HepG2 (cell line): ENCODE measurements around the gene MINAR2. TPM values are rescaled to one million over a fixed set of nuclear protein-coding genes. Genes with fewer than 3 reads are reported as not detected.

ENCODE experiments used
- ATAC-seq: fragments of 200-7000 bp; cut with Tn5 transposase; 3 replicates; pipeline ENCODE4 v1.9.1; 2020; ENCODE audit warnings: mild to moderate bottlenecking, moderate library complexity
- BruUV-seq: library from RNA; stranded (reverse); fragments of 400-500 nt; replicated peaks from 2 replicates; lab custom pipeline; 2021; lab: Mats Ljungman, UMichigan
- CTCF ChIA-PET: fragments of 300-600 bp; formaldehyde crosslinking; extraction: SDS; loops from one replicate; lab custom pipeline; 2021; ENCODE audit warnings: low total read pairs, inconsistent platforms, low intra/inter-chr PET ratio; lab: Yijun Ruan, JAX
- POLR2A ChIA-PET: fragments of 350-600 bp; sonication (Branson Sonifier 250); formaldehyde crosslinking; loops from one replicate; lab custom pipeline; 2020; ENCODE audit warnings: antibody characterized with exemption, inconsistent platforms; lab: Yijun Ruan, JAX
- DNase-seq: peaks from one replicate; pipeline ENCODE4 v3.0.0-alpha.2; 2015; ENCODE audit warnings: low spot score
- FAIRE-seq: peaks from 3 replicates; lab custom pipeline; 2011; peaks lifted over from hg19 to GRCh38; lab: Jason Lieb, UNC
- H2AFZ ChIP-seq: one replicate; pipeline ENCODE4 v1.6.1; 2011; ENCODE audit warnings: low read length, inconsistent platforms
- H3K27ac ChIP-seq: fragments of 300-600 bp; 3 replicates; pipeline ENCODE4 v1.8.0; 2011; ENCODE audit warnings: mixed run types, mild to moderate bottlenecking, mixed read lengths, low read length, inconsistent platforms; ENCODE audit not compliant: insufficient read depth; ENCODE audit errors: extremely low read length
- H3K27me3 ChIP-seq, 2 experiments: fragments of 200-600 bp in 1 of 2; 2 replicates in 1 of 2; 3 replicates in 1 of 2; pipeline versions ENCODE4 v1.6.0 to v1.8.0; 2011; ENCODE audit warnings: low read length in 2 of 2, mild to moderate bottlenecking in 2 of 2, moderate library complexity in 2 of 2, inconsistent platforms in 1 of 2; ENCODE audit not compliant: insufficient read depth in 2 of 2, control insufficient read depth in 1 of 2
- H3K36me3 ChIP-seq, 2 experiments: fragments of 200-600 bp in 1 of 2; replicated peaks in 1 of 2; 2 replicates in 1 of 2; 3 replicates in 1 of 2; pipeline versions ENCODE4 v1.5.1 to v1.8.0; 2011; ENCODE audit warnings: low read length in 2 of 2, inconsistent platforms in 1 of 2; ENCODE audit not compliant: insufficient read depth in 2 of 2, control insufficient read depth in 1 of 2
- H3K4me1 ChIP-seq: 2 replicates; pipeline ENCODE4 v1.5.1; 2012; ENCODE audit warnings: low read length, inconsistent platforms; ENCODE audit not compliant: insufficient read depth
- H3K4me2 ChIP-seq: 2 replicates; pipeline ENCODE4 v1.6.0; 2011; ENCODE audit warnings: low read depth, low read length, inconsistent platforms
- H3K4me3 ChIP-seq, 3 experiments: fragments of 200-600 bp in 1 of 3; sonication (generic), shearing (Covaris generic) in 1 of 3; replicated peaks in 1 of 3; 2 replicates each; pipeline ENCODE4 v1.5.1; 2011 to 2016; ENCODE audit warnings: low read length in 3 of 3, inconsistent platforms in 2 of 3, low read depth in 2 of 3, mild to moderate bottlenecking in 2 of 3, control low read depth in 1 of 3, mixed read lengths in 1 of 3; ENCODE audit not compliant: insufficient read depth in 1 of 3
- H3K79me2 ChIP-seq: one replicate; pipeline ENCODE4 v1.6.1; 2011; ENCODE audit warnings: low read length, inconsistent platforms; ENCODE audit not compliant: insufficient read depth
- H3K9ac ChIP-seq: 2 replicates; pipeline ENCODE4 v1.6.0; 2011; ENCODE audit warnings: mild to moderate bottlenecking, low read depth, low read length, inconsistent platforms; ENCODE audit not compliant: insufficient read depth
- H3K9me3 ChIP-seq: 2 replicates; pipeline ENCODE4 v1.5.1; 2012; ENCODE audit warnings: mild to moderate bottlenecking, low read length
- H4K20me1 ChIP-seq: 2 replicates; pipeline ENCODE4 v1.6.0; 2011; ENCODE audit warnings: inconsistent platforms, mild to moderate bottlenecking, low read length, moderate library complexity; ENCODE audit not compliant: insufficient read depth
- ATF1 ChIP-seq: IDR thresholded peaks from 2 replicates; pipeline ENCODE4 v1.6.1; 2016; ENCODE audit warnings: mild to moderate bottlenecking, control low read depth
- EHMT2 ChIP-seq: fragments of 200-600 bp; sonication (generic); IDR thresholded peaks from 2 replicates; pipeline ENCODE4 v1.7.0; 2017; ENCODE audit warnings: antibody characterized with exemption, low read depth, low read length, borderline replicate concordance
- FOXK1 ChIP-seq: sonication (generic); formaldehyde crosslinking; IDR thresholded peaks from 2 replicates; pipeline ENCODE4 v1.4.0; 2020; ENCODE audit warnings: low read depth, missing genetic modification reagents, borderline replicate concordance
- GATAD2A ChIP-seq: IDR thresholded peaks from 2 replicates; pipeline ENCODE4 v1.6.1; 2016
- GFI1 ChIP-seq: sonication (generic); formaldehyde crosslinking; IDR thresholded peaks from 2 replicates; pipeline ENCODE4 v1.5.0; 2020; ENCODE audit warnings: missing genetic modification reagents, mild to moderate bottlenecking, borderline replicate concordance
- KAT2B ChIP-seq: fragments of 150-350 bp; IDR thresholded peaks from 2 replicates; pipeline ENCODE4 v1.6.1; 2014; ENCODE audit warnings: low read depth, low read length, borderline replicate concordance
- TAF1 ChIP-seq: sonication (generic); formaldehyde crosslinking; IDR thresholded peaks from 2 replicates; pipeline ENCODE4 v1.4.0; 2020; ENCODE audit warnings: missing genetic modification reagents
- U2AF1 ChIP-seq: fragments of 200-400 bp; formaldehyde crosslinking; optimal IDR thresholded peaks from 2 replicates; pipeline ENCODE3; 2017; ENCODE audit warnings: mild to moderate bottlenecking, low read depth, low read length
- ZMYM4 ChIP-seq: sonication (generic); formaldehyde crosslinking; IDR thresholded peaks from 2 replicates; pipeline ENCODE4 v1.8.1; 2023; ENCODE audit warnings: mild to moderate bottlenecking, missing genetic modification reagents
- ZNF383 ChIP-seq: sonication (generic); formaldehyde crosslinking; IDR thresholded peaks from 2 replicates; pipeline ENCODE4 v1.4.0; 2020; ENCODE audit warnings: missing genetic modification reagents, mild to moderate bottlenecking, borderline replicate concordance
- ZNF407 ChIP-seq: sonication (generic); formaldehyde crosslinking; IDR thresholded peaks from one replicate; pipeline ENCODE4 v1.5.1; 2020; ENCODE audit warnings: mild to moderate bottlenecking, missing genetic modification reagents; ENCODE audit errors: not compliant biosample characterization
- ZNF83 ChIP-seq: sonication (generic); formaldehyde crosslinking; IDR thresholded peaks from 2 replicates; pipeline ENCODE4 v1.4.0; 2020; ENCODE audit warnings: missing genetic modification reagents, mild to moderate bottlenecking, borderline replicate concordance
- WGBS: methylation state at CpG from one replicate; pipeline ENCODE4 v1.1.6; 2017; ENCODE audit warnings: low lambda C conversion rate; 5-methylcytosine and 5-hydroxymethylcytosine counted together
- in situ Hi-C: cut with HindIII; loops from 2 replicates; pipeline ENCODE4 v1.10.0; 2017; ENCODE audit warnings: low pct_unique_long_range_greater_than_20kb; ENCODE audit not compliant: extremely low pct_ligation_motif_present
- intact Hi-C: fragments of 100-400 bp; cut with micrococcal nuclease; formaldehyde crosslinking; loops from one replicate; pipeline ENCODE4 v1.10.0; 2022; ENCODE audit not compliant: unreplicated experiment
- polyA plus RNA-seq, 8 experiments: library from polyadenylated mRNA; depleted of rRNA in 3 of 8; stranded (reverse) in 7 of 8; unstranded in 1 of 8; fragments of >200 nt; fragmentation: Illumina TruSeq in 4 of 8; extraction: Trizol in 4 of 8; gene quantifications; 2 replicates each; pipeline versions ENCODE4 v1.2.1 to v1.2.3, GENCODE V29; 2011 to 2016; ENCODE audit warnings: low read depth in 4 of 8, missing spikeins in 1 of 8, mixed read lengths in 1 of 8; ENCODE audit not compliant: insufficient read depth in 1 of 8
- total RNA-seq, 5 experiments: library from RNA; depleted of rRNA; stranded (reverse); fragments of >200 nt; fragmentation: Illumina TruSeq; extraction: Trizol; gene quantifications; 2 replicates each; pipeline ENCODE4 v1.2.3, GENCODE V29; 2016; ENCODE audit warnings: low read depth in 1 of 5

MINAR2 gene
- total and polyA plus RNA-seq, 2 of the 13 experiments (the other 11 are each of a cell fraction or from before 2014, with no cell fraction given): not detected

DNA sequence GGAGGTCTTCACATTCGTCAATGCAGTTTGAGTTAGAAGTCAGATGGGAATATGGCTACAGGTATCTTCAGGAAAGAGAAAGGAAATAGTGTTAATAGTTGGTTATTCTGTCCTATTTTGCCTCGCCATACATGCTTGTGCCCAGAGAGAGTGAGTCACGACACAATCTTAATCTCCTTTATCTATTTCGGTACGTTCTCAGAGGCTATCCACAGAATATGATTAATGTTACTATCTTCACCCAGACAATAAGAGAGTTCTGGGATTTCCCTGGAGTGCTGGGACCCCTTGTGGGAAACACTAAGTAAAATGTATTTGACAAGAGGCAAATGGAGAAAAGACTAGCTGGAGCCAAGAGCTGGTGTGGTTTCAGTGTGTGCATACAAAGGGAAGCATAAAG, 25.5 kb downstream of the MINAR2 start:
- no peak for DNase-seq
- WGBS: 23% methylated on average over 5 of the region's 5 CpGs
- Histone ChIP-seq H3K9me3 (no peaks in the 10 kb centered on the region), H3K27ac (no peak overlapping the region), H4K20me1 (no peaks in the 10 kb centered on the region)
- in situ Hi-C loops (loop anchor here (5.0 kb wide), 1 partner anchor 79 kb away; no protein-coding TSS in a partner anchor), intact Hi-C loops (no loop called here)
- no peak for TF ChIP-seq ZNF383 (CRISPR knock-in tag)
- TF ChIP-seq U2AF1: no peak
- TF ChIP-seq ZNF83 (CRISPR knock-in tag): no peak
- no peak for TF ChIP-seq GATAD2A (CRISPR knock-in tag)
- TF ChIP-seq EHMT2: no peak
- TF ChIP-seq GFI1 (CRISPR knock-in tag): no peak
- TF ChIP-seq ATF1 (CRISPR knock-in tag): no peak
- no peak for TF ChIP-seq TAF1
- no peak for TF ChIP-seq ZMYM4
- TF ChIP-seq KAT2B: no peak
- TF ChIP-seq, all 625 proteins: peak for 0
- no peak for ATAC-seq
- no peak for FAIRE-seq
- Histone ChIP-seq H3K4me1 (no peaks in the 10 kb centered on the region), H3K9ac (no peak overlapping the region), H3K27me3 (no peaks in the 10 kb centered on the region), H3K4me2 (no peak overlapping the region), H2AFZ (no peak overlapping the region), H3K79me2 (no peaks in the 10 kb centered on the region), H3K36me3 (no peaks in the 10 kb centered on the region), H3K4me3 (no peak overlapping the region)
- ChIA-PET POLR2A (no interaction called here), CTCF (no interaction called here)
- BruUV-seq: no TSS peak

GRCh38 chr5:129781594-129781993, 33.7 kb downstream of the MINAR2 start:
- intact Hi-C loops: no loop called here
- TF ChIP-seq FOXK1 (no peak), ZNF407 (CRISPR knock-in tag) (no peak)

More at GRCh38 chr5:129781594-129781993, 33.7 kb downstream of the MINAR2 start:
- BruUV-seq: no TSS peak
- WGBS: 28% methylated on average over 2 of the region's 2 CpGs
- Histone ChIP-seq H3K9me3 (no peaks in the 10 kb centered on the region), H3K4me2 (no peak overlapping the region), H3K9ac (no peak overlapping the region), H2AFZ (no peak overlapping the region), H3K79me2 (no peaks in the 10 kb centered on the region), H3K27me3 (no peaks in the 10 kb centered on the region), H3K27ac (no peak overlapping the region), H3K4me1 (no peaks in the 10 kb centered on the region), H4K20me1 (no peaks in the 10 kb centered on the region), H3K4me3 (no peak overlapping the region), H3K36me3 (no peaks in the 10 kb centered on the region)
- ATAC-seq: no peak
- no peak for DNase-seq
- FAIRE-seq: no peak
- in situ Hi-C loops: no loop called here
- CTCF ChIA-PET: no interaction called here
- POLR2A ChIA-PET: no interaction called here
